Measurements from ENCODE around the gene LPP.

LPP gene

DNA sequence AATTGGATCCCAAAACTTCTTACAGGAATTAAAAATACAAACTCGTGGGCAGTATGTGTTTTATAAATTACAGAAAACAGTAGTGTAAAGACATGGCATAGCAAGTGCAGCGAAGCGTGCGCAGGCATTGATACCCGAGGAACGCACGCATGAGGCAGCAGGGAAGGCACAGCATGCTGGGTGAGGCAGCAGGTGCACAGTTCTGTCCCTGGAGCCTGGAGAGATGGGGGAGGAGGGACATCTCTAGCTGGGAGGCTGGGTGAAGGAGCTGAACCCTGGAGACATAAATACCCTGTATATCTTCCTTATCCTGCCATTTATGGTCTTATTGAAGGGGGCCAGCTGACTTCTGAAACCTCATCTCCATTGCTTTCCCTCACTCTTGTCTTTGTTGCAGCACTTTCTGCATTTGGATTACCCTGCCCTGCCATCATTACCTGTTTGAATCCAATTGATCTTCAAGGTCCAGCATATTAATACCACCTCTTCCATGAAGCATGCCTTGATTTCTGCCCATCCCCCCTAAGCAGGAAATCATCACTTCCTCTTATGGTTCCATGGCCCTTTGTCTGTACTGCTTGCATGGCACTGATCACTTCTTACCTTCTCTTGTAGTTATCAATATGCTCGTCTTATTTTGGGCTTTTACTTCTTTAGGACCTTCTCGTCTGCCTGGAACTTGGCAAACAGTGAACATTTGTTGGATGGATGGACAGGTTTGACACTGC lies 20.5 kb downstream of the LPP start:
- Histone ChIP-seq H3K27me3 (replicated peaks; ENCODE audit: insufficient read depth, low read length) (no peaks in the 10 kb centered on the region), H3K9me2 (replicated peaks; ENCODE audit: insufficient read depth, low read length) (no peaks in the 10 kb centered on the region), H3K36me3 (replicated peaks; ENCODE audit: insufficient read depth, low read length) (no peaks in the 10 kb centered on the region), H3K9me3 (replicated peaks; ENCODE audit: insufficient read depth, low read length) (no peaks in the 10 kb centered on the region), H3K4me2 (ENCODE audit: low read depth, low read length) (no peak overlapping the region), H2AFZ (ENCODE audit: low read length) (no peak overlapping the region), H3K4me1 (ENCODE audit: low read length) (no peaks in the 10 kb centered on the region), H3K4me3 (ENCODE audit: low read length) (no peak overlapping the region), H3K9ac (ENCODE audit: low read length) (no peak overlapping the region), H3K79me2 (ENCODE audit: low read length) (no peaks in the 10 kb centered on the region), H3K27ac (ENCODE audit: low read length) (no peak overlapping the region), H3F3A (ENCODE audit: insufficient read depth, low read length) (no peaks in the 10 kb centered on the region), H4K20me1 (ENCODE audit: insufficient read depth, low read length) (no peaks in the 10 kb centered on the region)
- no peak for TF ChIP-seq EZH2 (optimal IDR thresholded peaks at IDR 0.05; ENCODE audit: low read depth, low read length)
- TF ChIP-seq EZH2phosphoT487 (IDR thresholded peaks at IDR 0.05; ENCODE audit: low read length): no peak
- TF ChIP-seq, protein P1, sequence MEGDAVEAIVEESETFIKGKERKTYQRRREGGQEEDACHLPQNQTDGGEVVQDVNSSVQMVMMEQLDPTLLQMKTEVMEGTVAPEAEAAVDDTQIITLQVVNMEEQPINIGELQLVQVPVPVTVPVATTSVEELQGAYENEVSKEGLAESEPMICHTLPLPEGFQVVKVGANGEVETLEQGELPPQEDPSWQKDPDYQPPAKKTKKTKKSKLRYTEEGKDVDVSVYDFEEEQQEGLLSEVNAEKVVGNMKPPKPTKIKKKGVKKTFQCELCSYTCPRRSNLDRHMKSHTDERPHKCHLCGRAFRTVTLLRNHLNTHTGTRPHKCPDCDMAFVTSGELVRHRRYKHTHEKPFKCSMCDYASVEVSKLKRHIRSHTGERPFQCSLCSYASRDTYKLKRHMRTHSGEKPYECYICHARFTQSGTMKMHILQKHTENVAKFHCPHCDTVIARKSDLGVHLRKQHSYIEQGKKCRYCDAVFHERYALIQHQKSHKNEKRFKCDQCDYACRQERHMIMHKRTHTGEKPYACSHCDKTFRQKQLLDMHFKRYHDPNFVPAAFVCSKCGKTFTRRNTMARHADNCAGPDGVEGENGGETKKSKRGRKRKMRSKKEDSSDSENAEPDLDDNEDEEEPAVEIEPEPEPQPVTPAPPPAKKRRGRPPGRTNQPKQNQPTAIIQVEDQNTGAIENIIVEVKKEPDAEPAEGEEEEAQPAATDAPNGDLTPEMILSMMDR (IDR thresholded peaks at IDR 0.05; ENCODE audit: low read length): no peak
- DNase-seq: no peak

DNA sequence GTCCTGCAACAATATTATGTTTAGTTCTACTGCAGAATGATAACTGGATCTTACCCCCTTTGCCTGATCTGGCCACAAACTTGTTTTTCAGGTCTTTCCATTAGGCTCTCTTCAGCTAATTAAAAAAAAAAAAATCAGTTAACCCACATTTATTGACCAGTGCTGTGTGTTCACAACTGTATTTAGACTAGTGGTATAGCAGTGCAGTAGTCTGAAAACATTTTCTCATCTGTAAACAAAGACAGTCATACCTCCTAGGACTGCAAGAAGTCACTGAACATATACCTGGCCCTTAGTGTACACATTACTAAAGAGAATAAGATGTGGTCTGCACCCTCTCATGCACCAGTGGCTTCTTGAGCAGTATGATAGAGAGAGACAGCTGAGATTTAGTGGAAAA lies 22.5 kb downstream of the LPP start:
- Histone ChIP-seq H3K4me3 (ENCODE audit: low read length) (no peak overlapping the region), H3F3A (ENCODE audit: insufficient read depth, low read length) (no peaks in the 10 kb centered on the region), H3K4me1 (ENCODE audit: low read length) (no peaks in the 10 kb centered on the region), H3K79me2 (ENCODE audit: low read length) (no peaks in the 10 kb centered on the region), H3K27me3 (replicated peaks; ENCODE audit: insufficient read depth, low read length) (no peaks in the 10 kb centered on the region), H2AFZ (ENCODE audit: low read length) (no peak overlapping the region), H3K9me3 (replicated peaks; ENCODE audit: insufficient read depth, low read length) (no peaks in the 10 kb centered on the region), H3K4me2 (ENCODE audit: low read depth, low read length) (no peak overlapping the region), H3K9ac (ENCODE audit: low read length) (no peak overlapping the region), H4K20me1 (ENCODE audit: insufficient read depth, low read length) (no peaks in the 10 kb centered on the region), H3K36me3 (replicated peaks; ENCODE audit: insufficient read depth, low read length) (no peaks in the 10 kb centered on the region), H3K27ac (ENCODE audit: low read length) (no peak overlapping the region), H3K9me2 (replicated peaks; ENCODE audit: insufficient read depth, low read length) (no peaks in the 10 kb centered on the region)
- TF ChIP-seq EZH2phosphoT487 (IDR thresholded peaks at IDR 0.05; ENCODE audit: low read length): no peak
- no peak for TF ChIP-seq EZH2 (optimal IDR thresholded peaks at IDR 0.05; ENCODE audit: low read depth, low read length)
- TF ChIP-seq, protein P1 (IDR thresholded peaks at IDR 0.05; ENCODE audit: low read length): no peak
- DNase-seq: no peak

DNA sequence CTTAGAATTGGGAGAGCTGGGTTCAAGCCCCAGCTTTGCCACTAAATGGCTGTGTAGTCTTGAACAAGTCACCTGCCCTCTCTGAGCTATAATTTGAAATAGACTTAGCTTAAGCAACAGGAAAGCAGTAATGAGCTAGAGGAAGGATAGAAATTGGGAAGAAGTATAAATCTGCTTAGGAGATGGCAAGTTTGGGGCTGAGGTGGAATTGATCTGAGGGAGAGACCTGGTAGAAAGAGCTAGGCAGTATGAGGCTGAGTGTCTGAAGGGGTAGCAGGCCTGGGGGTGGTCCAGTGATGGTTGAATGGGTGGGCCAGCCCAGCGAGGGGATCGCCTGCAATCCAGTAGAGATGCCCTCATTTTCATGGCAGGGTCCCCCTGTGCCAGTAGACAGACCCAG lies 22.9 kb downstream of the LPP start:
- TF ChIP-seq, protein P1 (IDR thresholded peaks at IDR 0.05; ENCODE audit: low read length): no peak
- TF ChIP-seq EZH2 (optimal IDR thresholded peaks at IDR 0.05; ENCODE audit: low read depth, low read length) (no peak), EZH2phosphoT487 (IDR thresholded peaks at IDR 0.05; ENCODE audit: low read length) (no peak)
- Histone ChIP-seq H3F3A (ENCODE audit: insufficient read depth, low read length) (no peaks in the 10 kb centered on the region), H3K27me3 (replicated peaks; ENCODE audit: insufficient read depth, low read length) (no peaks in the 10 kb centered on the region), H4K20me1 (ENCODE audit: insufficient read depth, low read length) (no peaks in the 10 kb centered on the region), H3K9ac (ENCODE audit: low read length) (no peak overlapping the region), H3K9me3 (replicated peaks; ENCODE audit: insufficient read depth, low read length) (no peaks in the 10 kb centered on the region), H3K4me2 (ENCODE audit: low read depth, low read length) (no peak overlapping the region), H3K9me2 (replicated peaks; ENCODE audit: insufficient read depth, low read length) (no peaks in the 10 kb centered on the region), H3K27ac (ENCODE audit: low read length) (no peak overlapping the region), H3K36me3 (replicated peaks; ENCODE audit: insufficient read depth, low read length) (no peaks in the 10 kb centered on the region), H3K4me3 (ENCODE audit: low read length) (no peak overlapping the region), H2AFZ (ENCODE audit: low read length) (no peak overlapping the region), H3K4me1 (ENCODE audit: low read length) (no peaks in the 10 kb centered on the region), H3K79me2 (ENCODE audit: low read length) (no peaks in the 10 kb centered on the region)
- DNase-seq: no peak

Data from MM.1S (cell line).